T47D (cell line): ENCODE results near the gene PCSK6.

Experiments used
- DNase-seq, 2 experiments: peaks; one replicate each; pipeline versions ENCODE4 v3.0.0 to v3.0.0-alpha.2; 2011 to 2012; ENCODE audit warnings: low read depth in 1 of 2, low spot score in 1 of 2
- JUND ChIP-seq: IDR thresholded peaks from 2 replicates; pipeline ENCODE4 v1.6.1; 2012; ENCODE audit warnings: low read depth
- in situ Hi-C: cut with HindIII; loops from 2 replicates; pipeline ENCODE4 v1.10.0; 2016; ENCODE audit warnings: low sequenced_read_pairs, low pct_unique_long_range_greater_than_20kb

The PCSK6 gene

DNA sequence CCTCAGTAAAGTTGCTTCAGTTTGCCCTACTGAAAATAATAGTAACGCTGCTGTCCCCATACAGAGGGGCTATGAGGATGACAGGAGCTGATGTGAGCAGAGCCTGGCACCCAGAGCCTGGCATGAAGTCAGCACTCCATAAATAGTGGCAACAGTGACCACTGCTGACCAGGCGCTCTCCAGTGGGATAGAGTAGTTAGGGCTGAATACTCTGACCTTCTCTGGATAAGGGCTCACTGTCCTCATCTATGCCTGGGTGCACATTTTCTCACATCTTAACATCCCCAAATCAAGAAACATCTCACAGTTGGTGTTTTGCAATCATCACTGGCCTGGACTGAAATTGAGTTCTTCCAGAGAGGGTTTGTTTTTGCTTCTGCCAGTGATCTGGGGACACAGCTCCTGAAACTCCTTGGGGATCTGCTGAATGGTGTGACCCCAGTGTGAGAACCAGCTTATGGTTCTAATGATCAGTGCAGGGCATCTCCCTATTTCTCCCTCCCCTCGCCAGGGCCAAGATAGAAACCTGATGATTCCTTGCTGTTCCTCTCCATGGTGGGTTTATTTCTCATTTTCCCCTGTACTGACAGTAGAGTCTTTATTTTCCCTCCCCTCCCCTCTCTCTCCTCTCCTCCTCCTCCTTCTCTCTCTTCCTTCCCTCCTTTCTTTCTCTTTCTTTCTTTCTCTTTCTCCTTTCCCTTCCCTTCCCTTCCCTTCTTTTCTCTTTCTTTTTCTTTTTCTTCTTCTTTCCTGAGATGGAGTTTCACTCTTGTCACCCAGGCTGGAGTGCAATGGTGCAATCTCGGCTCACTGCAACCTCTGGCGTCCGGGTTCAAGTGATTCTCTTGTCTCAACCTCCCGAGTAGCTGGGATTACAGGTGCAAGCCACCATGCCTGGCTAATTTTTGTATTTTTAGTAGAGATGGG, 3.5 kb upstream of the PCSK6 start:
- TF ChIP-seq JUND, result no peak
- in situ Hi-C loops, result no loop called here
- DNase-seq, result peak in 1 of 2 experiments; percentile 16

GRCh38 chr15:101491734-101492640, 2.5 kb upstream of the PCSK6 start:
- DNase-seq, result no peak
- TF ChIP-seq JUND, result no peak
- in situ Hi-C loops, result no loop called here

DNA sequence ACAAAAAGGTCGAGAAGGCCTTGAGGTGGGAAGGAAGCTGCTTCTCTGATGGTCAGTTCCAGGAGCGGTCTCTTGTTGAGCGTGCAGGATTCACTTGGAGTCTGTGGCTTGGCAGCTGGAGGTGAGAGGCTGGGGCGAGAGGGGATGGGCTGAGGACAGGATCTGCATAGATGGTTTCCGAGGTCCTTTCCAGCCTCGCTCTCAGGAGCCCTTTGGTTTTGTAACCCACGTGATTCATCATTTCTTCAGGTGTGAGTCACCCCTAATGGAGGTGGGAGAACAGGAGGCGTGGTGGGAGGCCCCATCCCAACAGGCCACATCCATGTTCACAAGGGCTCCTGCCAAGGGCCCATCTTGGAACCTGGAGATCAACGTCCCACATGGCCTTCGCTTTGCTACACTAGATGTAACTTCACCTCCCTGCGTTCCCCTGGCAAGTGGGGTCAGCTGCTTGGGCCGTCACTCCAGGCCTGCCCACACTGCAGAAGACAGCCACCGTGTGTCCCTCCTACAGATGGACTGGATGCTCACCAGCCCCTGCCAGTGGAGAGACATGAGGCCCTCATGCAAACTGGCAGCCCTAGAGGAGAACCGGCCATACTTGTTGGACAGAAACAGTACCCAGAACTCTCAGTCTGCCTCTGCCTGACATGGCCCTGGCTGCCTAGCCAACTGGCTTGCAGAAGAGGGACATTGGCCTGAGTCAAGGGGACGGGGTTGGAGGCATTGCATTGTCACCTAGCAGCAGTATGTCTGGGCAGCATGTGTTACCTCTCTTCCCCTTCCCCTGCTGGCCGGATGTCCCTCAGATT, 1.6 kb upstream of the PCSK6 start:
- peak in 1 of 2 experiments; percentile 22 for DNase-seq
- in situ Hi-C loops, result no loop called here
- no peak for TF ChIP-seq JUND

DNA sequence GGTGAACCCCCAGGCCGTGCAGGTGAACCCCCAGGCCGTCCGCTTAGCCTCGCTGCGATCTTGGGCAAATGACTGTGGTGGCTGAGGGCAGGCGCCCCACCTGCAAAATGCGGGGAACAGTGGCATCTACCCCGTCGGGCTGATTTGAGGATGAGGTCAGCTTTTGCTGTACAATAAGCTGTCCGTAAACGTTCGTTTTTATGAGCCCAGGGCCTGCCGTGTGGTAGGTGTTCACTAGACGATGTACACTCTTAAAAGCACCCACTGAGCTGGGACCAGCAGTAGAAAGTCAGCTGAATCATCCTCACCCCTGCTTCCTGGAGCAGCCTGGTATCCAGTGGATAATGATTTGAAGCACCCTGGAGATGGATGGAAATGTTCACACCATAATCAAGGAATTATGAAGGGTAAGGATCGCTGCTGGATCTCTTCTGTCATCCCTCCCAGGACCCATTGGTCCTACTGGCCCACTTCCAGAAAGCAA, 943 bp upstream of the PCSK6 start:
- in situ Hi-C loops, result no loop called here
- TF ChIP-seq JUND, result no peak
- DNase-seq, result no peak

GRCh38 chr15:101489237-101489598, 289 bp downstream of the PCSK6 start:
- in situ Hi-C loops, result no loop called here
- TF ChIP-seq JUND, result no peak
- peak; percentile 64 to 91 for DNase-seq

- no peak for DNase-seq
- in situ Hi-C loops, result no loop called here
- no peak for TF ChIP-seq JUND
Measured at GRCh38 chr15:101488300-101489164, 975 bp downstream of the PCSK6 start.

DNA sequence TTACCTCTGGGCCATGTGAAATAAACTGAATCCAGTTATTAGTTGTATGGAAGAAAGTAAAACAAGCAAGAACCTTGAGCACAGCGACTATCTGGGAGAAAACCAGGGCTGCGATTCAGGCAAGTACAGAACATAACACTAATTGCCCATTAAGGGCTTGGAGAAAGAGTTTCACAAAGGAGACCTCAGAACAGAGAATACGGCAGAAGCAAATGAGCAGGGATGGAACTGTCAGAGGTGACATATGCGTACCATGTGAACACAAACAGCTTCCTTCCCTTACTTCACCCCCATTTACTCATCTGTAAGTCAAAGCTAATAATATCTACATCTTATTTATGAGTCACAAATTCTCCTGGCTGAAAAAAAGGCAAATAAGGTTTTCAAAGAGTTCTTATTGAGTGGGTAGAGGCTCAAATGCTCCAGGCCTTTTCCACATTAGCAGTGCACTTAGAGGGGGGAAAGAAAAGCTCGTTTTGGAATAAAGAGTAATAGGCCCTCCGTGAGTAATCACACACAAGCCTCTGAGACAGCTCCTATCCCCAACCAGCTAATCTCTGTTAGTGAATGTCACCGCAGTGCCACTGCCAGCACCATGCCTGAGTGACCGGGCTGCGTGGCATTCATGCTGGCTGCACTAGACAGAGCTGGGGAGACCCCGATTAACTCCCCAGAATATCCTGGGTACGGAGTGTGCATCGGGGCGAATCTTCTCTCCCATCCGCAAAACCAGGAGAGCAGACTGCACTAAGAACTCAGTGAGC, 2.6 kb downstream of the PCSK6 start:
- DNase-seq, result no peak
- no peak for TF ChIP-seq JUND
- in situ Hi-C loops, result no loop called here

DNA sequence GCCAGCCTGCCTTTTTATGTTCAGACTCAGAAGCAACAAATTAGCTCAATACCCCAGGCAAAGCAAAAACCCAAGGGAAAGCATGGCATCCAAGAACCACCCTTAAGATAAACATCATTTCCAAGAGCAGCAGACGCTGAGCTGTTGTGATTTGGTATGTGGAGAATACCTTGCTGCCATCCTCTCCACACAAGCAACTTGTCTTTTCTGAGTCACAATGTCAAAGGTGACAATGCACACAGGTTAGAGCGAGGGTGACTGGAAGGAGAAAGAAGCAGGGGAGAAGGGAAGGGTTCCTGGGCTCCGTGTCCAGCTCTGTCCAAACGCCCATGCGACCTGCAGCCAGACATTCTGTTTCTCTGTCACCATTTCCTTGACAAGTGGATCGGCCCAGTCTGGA, 6.0 kb downstream of the PCSK6 start:
- in situ Hi-C loops, result no loop called here
- TF ChIP-seq JUND, result no peak

GRCh38 chr15:101482526-101483371, 6.8 kb downstream of the PCSK6 start:
- in situ Hi-C loops, result no loop called here
- DNase-seq, result no peak
- no peak for TF ChIP-seq JUND

More for the DNA sequence above, 6.0 kb downstream of the PCSK6 start:
- DNase-seq, result no peak

- TF ChIP-seq JUND, result no peak
- no peak for DNase-seq
- in situ Hi-C loops, result no loop called here
Measured at GRCh38 chr15:101481917-101482525, 7.5 kb downstream of the PCSK6 start.
